SK-N-SH (cell line): ENCODE data around the gene PAQR7.

Experiments
- CTCF ChIP-seq: fragments of 200-600 bp; sonication (generic); IDR thresholded peaks from 2 replicates; pipeline ENCODE4 v1.6.1; 2017; ENCODE audit warnings: antibody characterized with exemption, mild to moderate bottlenecking, moderate library complexity
- ELF1 ChIP-seq: IDR thresholded peaks from 2 replicates; pipeline ENCODE4 v1.4.0; 2012
- FOXM1 ChIP-seq: IDR thresholded peaks from 2 replicates; pipeline ENCODE4 v1.4.0; 2012; ENCODE audit warnings: low read depth, mild to moderate bottlenecking
- NFIC ChIP-seq: IDR thresholded peaks from 2 replicates; pipeline ENCODE4 v1.4.0; 2012; ENCODE audit warnings: borderline replicate concordance

DNA sequence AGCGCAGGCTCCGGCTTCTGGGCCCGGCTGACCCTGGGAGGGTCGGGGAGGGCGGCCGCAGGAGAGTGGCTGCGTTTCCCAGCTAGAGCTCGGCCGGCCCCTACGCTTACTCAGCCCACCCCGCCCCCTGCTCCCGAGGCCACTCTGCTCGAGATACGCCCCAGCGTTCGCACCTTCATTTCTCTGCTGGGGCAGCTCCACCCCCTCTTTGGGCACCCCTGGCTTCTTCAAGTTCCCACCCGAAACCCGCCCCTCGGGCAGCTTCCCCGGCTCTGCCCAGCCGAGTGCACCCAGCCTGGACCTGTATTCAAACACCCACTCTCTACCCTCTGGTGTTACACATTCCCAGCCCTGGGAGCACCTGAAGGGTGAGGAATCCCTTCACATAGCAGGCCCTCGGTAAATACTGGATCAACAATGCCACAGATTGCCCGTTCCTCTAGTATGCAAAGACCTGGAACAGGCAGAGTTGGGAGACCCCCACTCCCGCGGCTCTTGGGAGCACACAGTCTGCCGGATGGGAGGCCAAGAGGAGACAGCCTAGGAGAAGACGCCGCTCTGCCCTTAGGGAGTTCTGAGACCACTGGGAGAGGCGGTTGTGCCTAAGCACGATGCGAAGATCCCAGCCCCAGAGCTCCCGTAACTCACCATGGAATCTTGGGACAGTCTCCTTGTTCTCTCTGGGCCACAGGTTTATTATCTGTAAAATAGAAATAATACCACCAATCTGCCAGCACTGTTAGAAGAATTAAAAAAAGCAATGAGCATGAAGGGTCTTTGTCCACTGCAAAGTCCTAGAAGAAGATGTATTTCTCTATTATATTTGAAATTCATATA is 566 bp upstream of the PAQR7 start:
- TF ChIP-seq FOXM1 (no peak), CTCF (no peak), NFIC (no peak), ELF1 (no peak)
